Retinal pigment epithelial cell (primary cell): Measurements from ENCODE around the gene DUSP11.
A peak's percentile ranks its signal among the peaks of the same experiment; 100 is the strongest.
"Not testable (repeated sequence)": the region's sequence is repeated elsewhere in the genome, so short reads cannot be mapped to it uniquely, and the experiment has no call there.

Experiments
- DNase-seq: peaks from one replicate; pipeline ENCODE4 v3.0.0-alpha.2; 2010; ENCODE audit warnings: low read depth
- H3K4me3 ChIP-seq: 2 replicates; pipeline ENCODE4 v1.5.1; 2011; ENCODE audit warnings: mild to moderate bottlenecking, low read length, control low read depth, moderate library complexity
- TF ChIP-seq, protein P1 (sequence below): conservative IDR thresholded peaks from 2 replicates; pipeline ENCODE4 v1.5.1; 2011; ENCODE audit warnings: low read depth, low read length, control low read depth, inconsistent platforms

Gene DUSP11

DNA sequence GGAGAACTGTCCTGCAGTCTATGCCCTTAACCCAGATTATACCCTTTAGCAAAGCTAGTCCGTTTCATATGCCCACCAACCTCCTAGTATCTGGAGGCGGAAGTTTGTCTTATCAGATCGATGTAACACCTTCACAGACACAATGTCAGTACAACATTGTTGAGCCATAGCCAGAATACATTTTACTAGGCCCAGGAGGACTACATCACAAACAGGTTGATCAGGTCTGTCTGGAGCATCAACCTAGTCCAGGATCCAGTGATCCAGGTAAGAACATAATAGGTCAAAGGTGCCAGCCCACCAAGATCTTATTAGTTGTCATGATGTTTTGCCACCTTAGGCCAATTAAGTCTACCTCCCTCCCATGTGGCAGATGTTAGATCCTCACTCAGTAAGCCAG is 40.8 kb downstream of the DUSP11 start:
- TF ChIP-seq, protein P1, sequence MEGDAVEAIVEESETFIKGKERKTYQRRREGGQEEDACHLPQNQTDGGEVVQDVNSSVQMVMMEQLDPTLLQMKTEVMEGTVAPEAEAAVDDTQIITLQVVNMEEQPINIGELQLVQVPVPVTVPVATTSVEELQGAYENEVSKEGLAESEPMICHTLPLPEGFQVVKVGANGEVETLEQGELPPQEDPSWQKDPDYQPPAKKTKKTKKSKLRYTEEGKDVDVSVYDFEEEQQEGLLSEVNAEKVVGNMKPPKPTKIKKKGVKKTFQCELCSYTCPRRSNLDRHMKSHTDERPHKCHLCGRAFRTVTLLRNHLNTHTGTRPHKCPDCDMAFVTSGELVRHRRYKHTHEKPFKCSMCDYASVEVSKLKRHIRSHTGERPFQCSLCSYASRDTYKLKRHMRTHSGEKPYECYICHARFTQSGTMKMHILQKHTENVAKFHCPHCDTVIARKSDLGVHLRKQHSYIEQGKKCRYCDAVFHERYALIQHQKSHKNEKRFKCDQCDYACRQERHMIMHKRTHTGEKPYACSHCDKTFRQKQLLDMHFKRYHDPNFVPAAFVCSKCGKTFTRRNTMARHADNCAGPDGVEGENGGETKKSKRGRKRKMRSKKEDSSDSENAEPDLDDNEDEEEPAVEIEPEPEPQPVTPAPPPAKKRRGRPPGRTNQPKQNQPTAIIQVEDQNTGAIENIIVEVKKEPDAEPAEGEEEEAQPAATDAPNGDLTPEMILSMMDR, result no peak
- no peak for DNase-seq
- H3K4me3 ChIP-seq, result no peak overlapping the region

DNA sequence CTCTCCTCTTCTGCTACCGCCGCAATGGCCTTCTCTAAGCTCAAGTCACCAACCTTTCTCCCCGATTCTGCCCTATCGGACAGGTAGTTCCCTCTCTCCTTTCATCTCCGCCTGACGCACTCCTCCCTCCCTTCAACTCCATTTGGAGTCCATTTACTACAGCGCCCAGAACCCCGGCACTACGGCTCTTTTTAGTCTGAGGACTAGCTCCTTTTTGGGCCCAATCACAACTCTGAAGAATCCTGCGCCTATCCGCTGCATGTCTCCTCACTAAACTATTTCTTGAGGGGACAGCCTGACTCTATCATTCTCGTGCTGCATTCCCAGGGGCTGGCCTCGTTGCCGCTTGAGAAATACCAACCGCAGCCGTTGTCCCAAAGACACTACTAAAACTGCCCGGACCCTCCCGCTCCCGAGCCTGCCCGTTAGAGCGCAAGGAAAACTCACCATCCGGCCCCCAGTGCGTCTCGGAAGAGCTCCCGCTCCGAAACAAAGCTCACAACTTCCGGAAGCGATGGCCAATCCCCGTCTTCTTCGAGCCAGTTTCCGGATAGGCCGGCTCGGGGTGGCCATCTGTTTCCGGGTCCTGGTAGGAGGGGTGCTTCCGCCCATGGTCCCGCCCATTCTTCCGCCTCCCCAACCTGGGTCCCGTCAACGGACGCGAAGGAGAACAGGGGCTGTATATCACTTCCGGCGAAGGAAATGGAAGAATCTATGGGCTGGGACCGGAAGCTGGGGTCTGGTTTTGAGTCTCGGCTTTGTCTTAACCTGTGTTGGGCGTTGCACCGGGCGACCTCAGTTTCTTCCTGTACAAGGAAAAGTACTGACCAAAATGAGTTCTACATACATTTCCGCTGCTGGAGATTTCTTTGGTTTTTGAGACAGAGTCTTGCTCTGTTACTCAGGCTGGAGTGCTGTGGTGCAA is 42.8 kb downstream of the DUSP11 start, which contains the start of gene TPRKB:
Gene TPRKB, minus strand, starts transcription at position 491 of the 925 bp plus-strand sequence. CDS start 2,776 bp downstream, outside the sequence.
- TF ChIP-seq, protein P1, result no peak
- DNase-seq, result peak; percentile 90
- peak within 1 kb of the TSS; percentile 98 for H3K4me3 ChIP-seq

DNA sequence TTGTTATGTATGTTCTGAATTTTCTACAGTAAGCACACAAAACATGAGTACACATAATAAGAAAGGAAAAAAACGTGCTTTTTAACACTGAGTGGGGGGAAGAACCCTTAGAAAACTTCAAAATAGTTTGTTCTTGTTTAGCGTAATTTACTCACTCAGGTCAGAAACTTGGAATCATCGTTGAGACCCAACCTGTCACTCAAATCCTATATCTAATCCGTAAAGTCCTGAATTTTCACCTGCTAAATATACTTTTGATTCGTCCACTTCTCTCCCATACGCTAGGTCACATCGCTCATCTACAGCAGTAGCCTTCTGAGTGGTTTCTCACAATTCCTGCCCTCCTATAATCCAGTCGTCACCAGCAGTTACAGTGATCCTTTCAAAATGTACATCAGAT is 43.5 kb downstream of the DUSP11 start:
- TF ChIP-seq, protein P1, result no peak

DNA sequence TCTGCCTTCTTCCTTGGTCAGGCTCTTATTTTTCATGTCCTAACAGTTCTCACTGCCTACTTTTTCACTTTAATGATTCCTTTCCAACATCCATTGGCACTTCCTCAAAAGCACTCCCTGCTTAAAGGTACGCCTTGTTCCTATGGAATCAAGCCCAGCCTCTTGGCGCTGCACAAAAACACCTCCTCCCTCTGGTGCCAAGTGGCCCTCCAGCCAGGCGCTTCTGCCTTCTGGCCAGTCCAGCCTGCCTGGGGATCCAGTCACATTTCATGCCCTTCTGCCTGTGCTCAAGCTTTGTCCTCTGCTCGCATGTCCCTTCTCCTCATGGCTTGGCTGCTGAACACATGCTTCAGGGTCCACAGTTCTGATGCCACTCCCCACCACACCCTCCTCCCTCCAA is 49.1 kb downstream of the DUSP11 start:
- no peak for DNase-seq
- H3K4me3 ChIP-seq, result no peak overlapping the region
- TF ChIP-seq, protein P1, result no peak

More for the DNA sequence above, 43.5 kb downstream of the DUSP11 start:
- no peak for DNase-seq
- peak overlapping the region; percentile 98 for H3K4me3 ChIP-seq

DNA sequence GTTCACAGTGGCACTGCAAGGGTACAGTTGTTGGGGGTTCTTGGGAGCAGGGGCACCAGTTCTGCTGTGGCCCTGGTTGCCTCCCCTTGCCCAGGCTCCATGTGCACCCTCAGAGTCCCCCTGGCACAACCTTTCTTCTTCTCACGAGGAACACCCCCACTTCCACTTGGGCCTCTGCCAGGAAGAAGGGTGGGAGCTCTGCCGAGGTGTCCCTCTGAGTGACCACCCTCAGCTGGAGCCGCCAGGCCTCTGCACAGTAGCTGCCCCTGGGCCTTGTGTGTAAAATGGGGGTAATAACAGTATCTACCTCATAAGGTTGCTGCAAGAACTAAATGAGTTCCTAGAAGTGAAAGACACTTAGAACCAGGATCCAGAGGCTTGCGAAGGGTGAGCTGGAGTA is 51.2 kb downstream of the DUSP11 start:
- H3K4me3 ChIP-seq, result no peak overlapping the region
- no peak for DNase-seq
- TF ChIP-seq, protein P1, result no peak

DNA sequence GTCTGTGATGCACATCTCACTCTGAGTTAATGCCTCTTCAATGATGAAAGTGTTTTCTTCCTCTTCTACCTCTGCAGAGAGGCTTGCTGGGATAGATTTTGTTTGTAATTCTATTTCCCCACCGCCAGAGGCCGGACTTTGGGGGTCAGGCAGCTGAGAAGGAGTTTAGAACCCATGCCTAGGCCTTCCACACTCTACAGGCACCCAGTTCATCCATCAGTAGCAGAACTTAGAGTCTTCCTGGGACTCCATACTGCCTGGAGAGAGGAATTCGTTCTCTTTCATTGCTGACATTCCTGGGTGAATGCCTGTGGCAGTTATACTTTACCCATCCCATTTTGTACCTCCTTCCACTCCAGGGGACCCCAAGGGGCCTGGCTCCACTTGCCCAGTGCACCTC is 51.9 kb downstream of the DUSP11 start:
- DNase-seq, result no peak
- TF ChIP-seq, protein P1, result no peak

DNA sequence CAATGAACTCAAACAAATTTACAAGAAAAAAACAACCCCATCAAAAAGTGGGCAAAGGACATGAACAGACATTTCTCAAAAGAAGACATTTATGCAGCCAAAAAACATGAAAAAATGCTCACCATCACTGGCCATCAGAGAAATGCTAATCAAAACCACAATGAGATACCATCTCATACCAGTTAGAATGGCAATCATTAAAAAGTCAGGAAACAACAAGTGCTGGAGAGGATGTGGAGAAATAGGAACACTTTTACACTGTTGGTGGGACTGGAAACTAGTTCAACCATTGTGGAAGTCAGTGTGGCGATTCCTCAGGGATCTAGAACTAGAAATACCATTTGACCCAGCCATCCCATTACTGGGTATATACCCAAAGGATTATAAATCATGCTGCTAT is 53.2 kb downstream of the DUSP11 start:
- not testable (repeated sequence) for DNase-seq

More for the DNA sequence above, 51.9 kb downstream of the DUSP11 start:
- no peak overlapping the region for H3K4me3 ChIP-seq

More for the DNA sequence above, 53.2 kb downstream of the DUSP11 start:
- H3K4me3 ChIP-seq, result not testable (repeated sequence)
